Measurements from ENCODE around the gene HPSE. TPM values are rescaled to one million over a fixed set of nuclear protein-coding genes. Genes with fewer than 3 reads are reported as not detected.

Gene HPSE
- total and polyA plus RNA-seq, 9 of the 15 experiments (the other 6 are each of a cell fraction or from before 2014, with no cell fraction given) = 0.01 to 0.42 (median 0.14) TPM; not detected in 1

- Histone ChIP-seq H3K9ac (ENCODE audit: insufficient read depth in 1 of 2, low read depth in 2 of 2, low read length in 2 of 2) (no peak overlapping the region), H3K27me3 (ENCODE audit: control insufficient read depth in 2 of 2, insufficient read depth in 2 of 2, low read length in 2 of 2) (no peaks in the 10 kb centered on the region), H3K4me1 (replicated peaks in 1 of 2; ENCODE audit: control insufficient read depth in 2 of 2, insufficient read depth in 2 of 2, low read length in 2 of 2) (no peaks in the 10 kb centered on the region; a peak in 2 of 5 replicates), H3K79me2 (ENCODE audit: control insufficient read depth, insufficient read depth, low read length) (no peaks in the 10 kb centered on the region), H3K27ac (ENCODE audit: extremely low read depth, low read depth, low read length) (no peak overlapping the region), H2AFZ (ENCODE audit: low read depth, low read length) (no peak overlapping the region), H3K9me1 (ENCODE audit: control insufficient read depth, insufficient read depth, low read length) (no peaks in the 10 kb centered on the region), H3K4me3 (no peak overlapping the region), H3K36me3 (ENCODE audit: control insufficient read depth, insufficient read depth, low read length) (no peaks in the 10 kb centered on the region), H4K20me1 (replicated peaks; ENCODE audit: control insufficient read depth, insufficient read depth, low read length) (no peaks in the 10 kb centered on the region; the same call in 1 of the 2 replicates), H3K9me3 (replicated peaks; ENCODE audit: control insufficient read depth, insufficient read depth, low read depth, low read length) (no peaks in the 10 kb centered on the region), H3K4me2 (ENCODE audit: insufficient read depth, low read length) (no peak overlapping the region)
- CTCF ChIA-PET (ENCODE audit: low intra/inter-chr PET ratio) = no interaction called here
- in situ Hi-C loops (cut with MboI) (no loop called here), intact Hi-C loops (cut with micrococcal nuclease) (no loop called here)
- no peak for DNase-seq (ENCODE audit: extremely low read depth in 1 of 4, low spot score in 3 of 4)
- no peak for FAIRE-seq
- POLR2A ChIA-PET = interaction anchor here (1.0 kb wide), 1 partner anchor 18 kb away, joined by 3 read pairs; no protein-coding TSS in a partner anchor
- no peak for ATAC-seq
- 31% methylated on average over 2 of the region's 2 CpGs for WGBS (ENCODE audit: insufficient coverage, low coverage, missing lambda C conversion rate)
- BruUV-seq (replicated peaks) = no TSS peak
- TF ChIP-seq SAP30 (IDR thresholded peaks at IDR 0.05; ENCODE audit: borderline replicate concordance, insufficient read depth, low read depth, low read length, poor library complexity, severe bottlenecking) (no peak), ETV5 (CRISPR knock-in tag; IDR thresholded peaks at IDR 0.05; ENCODE audit: low read depth) (no peak), PYGO2 (tag; IDR thresholded peaks at IDR 0.05) (no peak), POLR2G (IDR thresholded peaks at IDR 0.05; ENCODE audit: low read depth, low read length) (no peak), ZNF146 (CRISPR knock-in tag; IDR thresholded peaks at IDR 0.05; ENCODE audit: unreplicated experiment) (no peak), IRF9 (tag; IDR thresholded peaks at IDR 0.05) (no peak)
- TF ChIP-seq, protein P1, sequence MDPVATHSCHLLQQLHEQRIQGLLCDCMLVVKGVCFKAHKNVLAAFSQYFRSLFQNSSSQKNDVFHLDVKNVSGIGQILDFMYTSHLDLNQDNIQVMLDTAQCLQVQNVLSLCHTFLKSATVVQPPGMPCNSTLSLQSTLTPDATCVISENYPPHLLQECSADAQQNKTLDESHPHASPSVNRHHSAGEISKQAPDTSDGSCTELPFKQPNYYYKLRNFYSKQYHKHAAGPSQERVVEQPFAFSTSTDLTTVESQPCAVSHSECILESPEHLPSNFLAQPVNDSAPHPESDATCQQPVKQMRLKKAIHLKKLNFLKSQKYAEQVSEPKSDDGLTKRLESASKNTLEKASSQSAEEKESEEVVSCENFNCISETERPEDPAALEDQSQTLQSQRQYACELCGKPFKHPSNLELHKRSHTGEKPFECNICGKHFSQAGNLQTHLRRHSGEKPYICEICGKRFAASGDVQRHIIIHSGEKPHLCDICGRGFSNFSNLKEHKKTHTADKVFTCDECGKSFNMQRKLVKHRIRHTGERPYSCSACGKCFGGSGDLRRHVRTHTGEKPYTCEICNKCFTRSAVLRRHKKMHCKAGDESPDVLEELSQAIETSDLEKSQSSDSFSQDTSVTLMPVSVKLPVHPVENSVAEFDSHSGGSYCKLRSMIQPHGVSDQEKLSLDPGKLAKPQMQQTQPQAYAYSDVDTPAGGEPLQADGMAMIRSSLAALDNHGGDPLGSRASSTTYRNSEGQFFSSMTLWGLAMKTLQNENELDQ (CRISPR knock-in tag; IDR thresholded peaks at IDR 0.05; ENCODE audit: borderline replicate concordance) = no peak
- TF ChIP-seq, protein P2, sequence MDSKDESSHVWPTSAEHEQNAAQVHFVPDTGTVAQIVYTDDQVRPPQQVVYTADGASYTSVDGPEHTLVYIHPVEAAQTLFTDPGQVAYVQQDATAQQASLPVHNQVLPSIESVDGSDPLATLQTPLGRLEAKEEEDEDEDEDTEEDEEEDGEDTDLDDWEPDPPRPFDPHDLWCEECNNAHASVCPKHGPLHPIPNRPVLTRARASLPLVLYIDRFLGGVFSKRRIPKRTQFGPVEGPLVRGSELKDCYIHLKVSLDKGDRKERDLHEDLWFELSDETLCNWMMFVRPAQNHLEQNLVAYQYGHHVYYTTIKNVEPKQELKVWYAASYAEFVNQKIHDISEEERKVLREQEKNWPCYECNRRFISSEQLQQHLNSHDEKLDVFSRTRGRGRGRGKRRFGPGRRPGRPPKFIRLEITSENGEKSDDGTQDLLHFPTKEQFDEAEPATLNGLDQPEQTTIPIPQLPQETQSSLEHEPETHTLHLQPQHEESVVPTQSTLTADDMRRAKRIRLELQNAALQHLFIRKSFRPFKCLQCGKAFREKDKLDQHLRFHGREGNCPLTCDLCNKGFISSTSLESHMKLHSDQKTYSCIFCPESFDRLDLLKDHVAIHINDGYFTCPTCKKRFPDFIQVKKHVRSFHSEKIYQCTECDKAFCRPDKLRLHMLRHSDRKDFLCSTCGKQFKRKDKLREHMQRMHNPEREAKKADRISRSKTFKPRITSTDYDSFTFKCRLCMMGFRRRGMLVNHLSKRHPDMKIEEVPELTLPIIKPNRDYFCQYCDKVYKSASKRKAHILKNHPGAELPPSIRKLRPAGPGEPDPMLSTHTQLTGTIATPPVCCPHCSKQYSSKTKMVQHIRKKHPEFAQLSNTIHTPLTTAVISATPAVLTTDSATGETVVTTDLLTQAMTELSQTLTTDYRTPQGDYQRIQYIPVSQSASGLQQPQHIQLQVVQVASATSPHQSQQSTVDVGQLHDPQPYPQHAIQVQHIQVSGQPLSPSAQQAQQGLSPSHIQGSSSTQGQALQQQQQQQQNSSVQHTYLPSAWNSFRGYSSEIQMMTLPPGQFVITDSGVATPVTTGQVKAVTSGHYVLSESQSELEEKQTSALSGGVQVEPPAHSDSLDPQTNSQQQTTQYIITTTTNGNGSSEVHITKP (IDR thresholded peaks at IDR 0.05; ENCODE audit: partially characterized antibody) = no peak
- TF ChIP-seq, protein P3, sequence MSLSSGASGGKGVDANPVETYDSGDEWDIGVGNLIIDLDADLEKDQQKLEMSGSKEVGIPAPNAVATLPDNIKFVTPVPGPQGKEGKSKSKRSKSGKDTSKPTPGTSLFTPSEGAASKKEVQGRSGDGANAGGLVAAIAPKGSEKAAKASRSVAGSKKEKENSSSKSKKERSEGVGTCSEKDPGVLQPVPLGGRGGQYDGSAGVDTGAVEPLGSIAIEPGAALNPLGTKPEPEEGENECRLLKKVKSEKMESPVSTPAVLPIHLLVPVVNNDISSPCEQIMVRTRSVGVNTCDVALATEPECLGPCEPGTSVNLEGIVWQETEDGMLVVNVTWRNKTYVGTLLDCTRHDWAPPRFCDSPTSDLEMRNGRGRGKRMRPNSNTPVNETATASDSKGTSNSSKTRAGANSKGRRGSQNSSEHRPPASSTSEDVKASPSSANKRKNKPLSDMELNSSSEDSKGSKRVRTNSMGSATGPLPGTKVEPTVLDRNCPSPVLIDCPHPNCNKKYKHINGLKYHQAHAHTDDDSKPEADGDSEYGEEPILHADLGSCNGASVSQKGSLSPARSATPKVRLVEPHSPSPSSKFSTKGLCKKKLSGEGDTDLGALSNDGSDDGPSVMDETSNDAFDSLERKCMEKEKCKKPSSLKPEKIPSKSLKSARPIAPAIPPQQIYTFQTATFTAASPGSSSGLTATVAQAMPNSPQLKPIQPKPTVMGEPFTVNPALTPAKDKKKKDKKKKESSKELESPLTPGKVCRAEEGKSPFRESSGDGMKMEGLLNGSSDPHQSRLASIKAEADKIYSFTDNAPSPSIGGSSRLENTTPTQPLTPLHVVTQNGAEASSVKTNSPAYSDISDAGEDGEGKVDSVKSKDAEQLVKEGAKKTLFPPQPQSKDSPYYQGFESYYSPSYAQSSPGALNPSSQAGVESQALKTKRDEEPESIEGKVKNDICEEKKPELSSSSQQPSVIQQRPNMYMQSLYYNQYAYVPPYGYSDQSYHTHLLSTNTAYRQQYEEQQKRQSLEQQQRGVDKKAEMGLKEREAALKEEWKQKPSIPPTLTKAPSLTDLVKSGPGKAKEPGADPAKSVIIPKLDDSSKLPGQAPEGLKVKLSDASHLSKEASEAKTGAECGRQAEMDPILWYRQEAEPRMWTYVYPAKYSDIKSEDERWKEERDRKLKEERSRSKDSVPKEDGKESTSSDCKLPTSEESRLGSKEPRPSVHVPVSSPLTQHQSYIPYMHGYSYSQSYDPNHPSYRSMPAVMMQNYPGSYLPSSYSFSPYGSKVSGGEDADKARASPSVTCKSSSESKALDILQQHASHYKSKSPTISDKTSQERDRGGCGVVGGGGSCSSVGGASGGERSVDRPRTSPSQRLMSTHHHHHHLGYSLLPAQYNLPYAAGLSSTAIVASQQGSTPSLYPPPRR (CRISPR knock-in tag; IDR thresholded peaks at IDR 0.05; ENCODE audit: borderline replicate concordance) = no peak
Observed at GRCh38 chr4:83251447-83251830, 83.2 kb downstream of the HPSE start.

Data from K562 (cell line).